GM10248 (cell line): Measurements from ENCODE around the gene RTP2.

Experiments
- CTCF ChIA-PET: fragments of 300-600 bp; sonication (Branson Sonifier 250); formaldehyde crosslinking; extraction: SDS; loops from one replicate; lab custom pipeline; 2021; ENCODE audit warnings: antibody characterized with exemption; lab: Yijun Ruan, JAX
- POLR2A ChIA-PET: fragments of 350-650 bp; sonication (Branson Sonifier 250); formaldehyde crosslinking; extraction: SDS; loops from one replicate; lab custom pipeline; 2020; ENCODE audit warnings: antibody characterized with exemption; lab: Yijun Ruan, JAX
- DNase-seq: peaks from one replicate; pipeline ENCODE4 v3.0.0; 2012; ENCODE audit errors: extremely low spot score
- TF ChIP-seq, protein P1 (sequence below): IDR thresholded peaks from 2 replicates; pipeline ENCODE4 v1.5.1; 2012; ENCODE audit warnings: mild to moderate bottlenecking, low read depth; ENCODE audit errors: extremely low read depth, missing control alignments, control extremely low read depth

Gene RTP2, protein sequence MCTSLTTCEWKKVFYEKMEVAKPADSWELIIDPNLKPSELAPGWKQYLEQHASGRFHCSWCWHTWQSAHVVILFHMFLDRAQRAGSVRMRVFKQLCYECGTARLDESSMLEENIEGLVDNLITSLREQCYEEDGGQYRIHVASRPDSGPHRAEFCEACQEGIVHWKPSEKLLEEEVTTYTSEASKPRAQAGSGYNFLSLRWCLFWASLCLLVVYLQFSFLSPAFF

DNA sequence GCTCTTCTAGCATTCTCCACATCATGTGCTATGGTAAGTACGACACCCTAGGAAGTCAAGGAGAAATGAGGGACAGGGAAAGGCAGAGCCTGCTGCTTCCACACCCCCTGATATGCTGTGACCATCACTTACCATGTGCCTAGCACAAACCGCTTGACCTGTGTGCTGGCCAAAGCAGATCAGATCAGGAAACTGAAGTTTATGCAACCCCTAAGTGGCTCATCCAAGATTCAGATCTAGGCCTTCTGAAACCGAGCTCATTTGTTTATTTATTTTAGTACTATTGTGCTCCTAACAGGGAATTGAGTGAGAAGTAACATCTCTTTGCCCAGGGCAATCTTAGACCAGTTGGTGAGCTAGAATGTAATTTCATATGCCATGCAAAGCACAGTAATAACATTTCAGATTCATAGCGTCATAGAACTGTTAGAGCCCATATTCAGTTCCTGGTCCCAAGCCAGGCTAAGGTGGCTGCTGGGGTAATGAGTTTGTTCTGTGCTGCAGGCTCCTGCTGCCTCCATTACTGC lies at the start of gene RTP2:
TSS of gene RTP2 (minus strand) at position 51 of the 527 bp plus-strand sequence. CDS start 429 bp downstream, outside the sequence.
- CTCF ChIA-PET, result interaction anchor here (0.8 to 9.3 kb wide), 6 partner anchors 14 to 1251 kb away, joined by 3 to 76 read pairs (median 18); no protein-coding TSS in a partner anchor
- TF ChIP-seq, protein P1, sequence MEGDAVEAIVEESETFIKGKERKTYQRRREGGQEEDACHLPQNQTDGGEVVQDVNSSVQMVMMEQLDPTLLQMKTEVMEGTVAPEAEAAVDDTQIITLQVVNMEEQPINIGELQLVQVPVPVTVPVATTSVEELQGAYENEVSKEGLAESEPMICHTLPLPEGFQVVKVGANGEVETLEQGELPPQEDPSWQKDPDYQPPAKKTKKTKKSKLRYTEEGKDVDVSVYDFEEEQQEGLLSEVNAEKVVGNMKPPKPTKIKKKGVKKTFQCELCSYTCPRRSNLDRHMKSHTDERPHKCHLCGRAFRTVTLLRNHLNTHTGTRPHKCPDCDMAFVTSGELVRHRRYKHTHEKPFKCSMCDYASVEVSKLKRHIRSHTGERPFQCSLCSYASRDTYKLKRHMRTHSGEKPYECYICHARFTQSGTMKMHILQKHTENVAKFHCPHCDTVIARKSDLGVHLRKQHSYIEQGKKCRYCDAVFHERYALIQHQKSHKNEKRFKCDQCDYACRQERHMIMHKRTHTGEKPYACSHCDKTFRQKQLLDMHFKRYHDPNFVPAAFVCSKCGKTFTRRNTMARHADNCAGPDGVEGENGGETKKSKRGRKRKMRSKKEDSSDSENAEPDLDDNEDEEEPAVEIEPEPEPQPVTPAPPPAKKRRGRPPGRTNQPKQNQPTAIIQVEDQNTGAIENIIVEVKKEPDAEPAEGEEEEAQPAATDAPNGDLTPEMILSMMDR, result no peak
- no peak for DNase-seq
- POLR2A ChIA-PET, result no interaction called here

GRCh38 chr3:187750513-187751123 lies 48.3 kb upstream of the RTP2 start:
- DNase-seq, result no peak
- TF ChIP-seq, protein P1, result no peak
- ChIA-PET CTCF (interaction anchor here (1.3 to 6.2 kb wide), 6 partner anchors 8 to 1204 kb away, joined by 3 to 54 read pairs (median 10); no protein-coding TSS in a partner anchor), POLR2A (no interaction called here)

DNA sequence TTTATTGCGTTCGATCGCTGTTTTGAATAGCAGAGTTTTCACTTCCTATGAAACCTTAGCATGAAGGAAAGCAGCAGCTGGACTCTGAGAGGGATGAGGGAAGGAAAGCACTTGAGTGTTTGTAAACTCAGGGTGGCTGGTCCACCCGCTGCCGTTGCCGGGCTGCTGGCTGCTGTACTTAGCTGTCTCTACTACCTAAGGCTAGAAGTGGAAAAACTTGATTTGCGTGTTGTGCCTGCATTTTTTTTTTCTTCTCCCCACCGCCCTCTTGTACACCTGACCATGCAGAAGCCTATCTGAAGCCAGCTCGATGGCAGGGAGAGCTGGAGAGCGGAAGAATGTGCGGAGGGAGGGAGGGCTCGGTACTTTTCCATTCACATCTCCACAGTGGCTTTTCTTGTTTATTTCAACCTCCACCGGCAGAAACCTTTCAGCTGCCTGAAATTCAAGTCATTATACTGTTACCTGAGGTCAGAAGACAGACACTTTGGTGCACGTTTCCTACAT lies 47.7 kb upstream of the RTP2 start:
- no peak for DNase-seq
- CTCF ChIA-PET, result interaction anchor here (1.3 to 6.2 kb wide), 7 partner anchors 9 to 1204 kb away, joined by 3 to 54 read pairs (median 10); no protein-coding TSS in a partner anchor

DNA sequence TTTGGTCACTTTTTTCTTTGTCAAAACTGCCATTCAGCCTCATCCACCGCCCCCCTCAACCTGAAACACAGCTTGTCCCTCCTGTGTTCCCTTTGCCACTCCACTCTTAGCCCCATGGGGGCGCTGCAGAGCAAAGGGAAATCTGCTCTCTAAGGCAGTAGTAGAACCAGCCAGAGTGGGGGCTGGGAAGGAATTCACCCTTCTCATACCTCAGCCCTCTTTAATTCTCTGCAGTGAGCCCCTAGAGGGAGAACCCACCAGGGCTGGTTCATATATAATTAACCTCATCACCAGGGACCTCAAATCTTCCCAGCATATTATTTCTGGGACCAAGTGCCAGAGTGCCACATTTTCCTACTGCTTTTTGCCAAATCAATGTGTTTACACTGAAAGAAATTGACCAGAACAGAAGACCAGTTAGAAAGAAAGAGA lies 45.7 kb upstream of the RTP2 start:
- POLR2A ChIA-PET, result no interaction called here
- CTCF ChIA-PET, result interaction anchor here (0.6 to 6.2 kb wide), 23 partner anchors 9 to 1409 kb away, joined by 3 to 54 read pairs (median 3); no protein-coding TSS in a partner anchor
- TF ChIP-seq, protein P1, result peak; percentile 97
- DNase-seq, result peak; percentile 57

More for the DNA sequence above, 47.7 kb upstream of the RTP2 start:
- TF ChIP-seq, protein P1, result no peak
- POLR2A ChIA-PET, result no interaction called here

DNA sequence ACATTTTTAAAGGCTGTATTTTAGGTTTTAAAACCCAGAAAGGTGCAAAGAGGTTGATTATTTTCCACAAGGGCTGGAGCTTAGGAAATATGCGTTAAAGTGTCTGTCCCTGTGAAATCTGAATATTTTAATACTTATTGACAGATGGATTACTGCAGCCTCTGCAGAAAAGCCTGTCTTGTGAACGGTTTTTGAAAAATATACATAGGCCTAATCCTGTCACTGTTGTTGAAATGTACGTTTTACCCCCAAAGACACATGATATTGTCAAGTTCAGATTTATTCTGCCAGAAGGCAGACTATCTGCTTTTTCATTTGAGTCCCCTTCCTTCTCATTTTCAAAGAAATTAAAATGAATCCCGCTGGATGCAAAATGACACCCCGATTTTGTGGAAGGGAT lies 45.1 kb upstream of the RTP2 start:
- ChIA-PET POLR2A (no interaction called here), CTCF (interaction anchor here (0.6 to 6.2 kb wide), 25 partner anchors 8 to 1409 kb away, joined by 3 to 54 read pairs (median 3); no protein-coding TSS in a partner anchor)
- TF ChIP-seq, protein P1, result no peak
- DNase-seq, result no peak
